CD14-positive monocyte (primary cell): ENCODE data around the gene NOX5. TPM values are rescaled to one million over a fixed set of nuclear protein-coding genes. Genes with fewer than 3 reads are reported as not detected.

Experiments used
- DNase-seq, 3 donors: peaks; one replicate each; pipeline ENCODE4 v3.0.0-alpha.2; 2011 to 2022
- H2AFZ ChIP-seq: 2 replicates; pipeline ENCODE4 v1.6.0; 2012; ENCODE audit warnings: mild to moderate bottlenecking, low read depth, low read length, inconsistent platforms; ENCODE audit not compliant: insufficient read depth, poor library complexity, severe bottlenecking
- H3K27ac ChIP-seq, 2 donors: 1 replicate in 1 of 2; 2 replicates in 1 of 2; pipeline ENCODE4 v1.5.1; 2012 to 2013; ENCODE audit warnings: low read length in 2 of 2, control low read depth in 1 of 2, inconsistent platforms in 1 of 2, low read depth in 1 of 2, mild to moderate bottlenecking in 1 of 2
- H3K27me3 ChIP-seq, 2 donors: one replicate each; pipeline versions ENCODE4 v1.6.0 to v1.6.1; 2011 to 2013; ENCODE audit warnings: low read length in 2 of 2; ENCODE audit not compliant: control insufficient read depth in 2 of 2, insufficient read depth in 2 of 2
- H3K36me3 ChIP-seq, 2 donors: replicated peaks in 1 of 2; 1 replicate in 1 of 2; 2 replicates in 1 of 2; pipeline versions ENCODE4 v1.5.1 to v1.6.1; 2012 to 2013; ENCODE audit warnings: low read length in 2 of 2, control low read depth in 1 of 2, inconsistent platforms in 1 of 2, mild to moderate bottlenecking in 1 of 2; ENCODE audit not compliant: insufficient read depth in 2 of 2, control insufficient read depth in 1 of 2
- H3K4me1 ChIP-seq, 2 donors: 1 replicate in 1 of 2; 2 replicates in 1 of 2; pipeline versions ENCODE4 v1.5.1 to v1.6.1; 2012 to 2013; ENCODE audit warnings: low read length in 2 of 2, control low read depth in 1 of 2, inconsistent platforms in 1 of 2, mild to moderate bottlenecking in 1 of 2, moderate library complexity in 1 of 2; ENCODE audit not compliant: insufficient read depth in 2 of 2, control insufficient read depth in 1 of 2
- H3K4me2 ChIP-seq: replicated peaks from 2 replicates; pipeline ENCODE3; 2012; ENCODE audit warnings: low read length, moderate library complexity, mild to moderate bottlenecking; ENCODE audit not compliant: poor library complexity, severe bottlenecking; ENCODE audit errors: extremely low read depth
- H3K4me3 ChIP-seq, 3 experiments: fragments of 200-600 bp in 1 of 3; sonication (generic) in 1 of 3; replicated peaks in 1 of 3; 1 replicate in 2 of 3; 2 replicates in 1 of 3; pipeline ENCODE4 v1.5.1; 2011 to 2013; ENCODE audit warnings: low read length in 3 of 3, mild to moderate bottlenecking in 3 of 3, control low read depth in 2 of 3, low read depth in 2 of 3, inconsistent platforms in 1 of 3, moderate library complexity in 1 of 3
- H3K79me2 ChIP-seq: 2 replicates; pipeline ENCODE4 v1.6.0; 2012; ENCODE audit warnings: mild to moderate bottlenecking, control low read depth, inconsistent platforms, low read length, moderate library complexity; ENCODE audit not compliant: insufficient read depth
- H3K9ac ChIP-seq: 2 replicates; pipeline ENCODE4 v1.6.0; 2017; ENCODE audit warnings: low read length, mild to moderate bottlenecking; ENCODE audit not compliant: insufficient read depth, poor library complexity, severe bottlenecking
- H3K9me3 ChIP-seq, 2 donors: replicated peaks in 1 of 2; 1 replicate in 1 of 2; 2 replicates in 1 of 2; pipeline versions ENCODE4 v1.5.1 to v1.6.1; 2012 to 2013; ENCODE audit warnings: low read length in 2 of 2, control low read depth in 1 of 2; ENCODE audit not compliant: control insufficient read depth in 1 of 2, insufficient read depth in 1 of 2
- H4K20me1 ChIP-seq: 2 replicates; pipeline ENCODE4 v1.6.0; 2012; ENCODE audit warnings: mild to moderate bottlenecking, low read length, control low read depth, moderate library complexity; ENCODE audit not compliant: insufficient read depth
- H3K27ac Mint-ChIP-seq, 7 donors: one replicate each; pipeline ENCODE4 v1.8.0; 2020; ENCODE audit warnings: mild to moderate bottlenecking in 7 of 7, mixed read lengths in 7 of 7, moderate library complexity in 6 of 7, inconsistent platforms in 2 of 7
- H3K27me3 Mint-ChIP-seq, 3 donors: one replicate each; pipeline ENCODE4 v1.8.0; 2021 to 2022; ENCODE audit warnings: low read depth in 3 of 3, mild to moderate bottlenecking in 3 of 3, mixed read lengths in 3 of 3, moderate library complexity in 3 of 3, inconsistent platforms in 1 of 3
- H3K36me3 Mint-ChIP-seq, 2 donors: one replicate each; pipeline ENCODE4 v1.8.0; 2020; ENCODE audit warnings: mixed read lengths in 2 of 2, inconsistent platforms in 1 of 2, mild to moderate bottlenecking in 1 of 2
- H3K4me1 Mint-ChIP-seq: one replicate; pipeline ENCODE4 v1.8.0; 2020; ENCODE audit warnings: mild to moderate bottlenecking, mixed read lengths
- H3K4me3 Mint-ChIP-seq, 2 donors: one replicate each; pipeline ENCODE4 v1.8.0; 2020; ENCODE audit warnings: mild to moderate bottlenecking in 2 of 2, mixed read lengths in 2 of 2, moderate library complexity in 1 of 2
- H3K9me3 Mint-ChIP-seq, 7 donors: one replicate each; pipeline ENCODE4 v1.8.0; 2020 to 2022; ENCODE audit warnings: mixed read lengths in 7 of 7, mild to moderate bottlenecking in 6 of 7, moderate library complexity in 6 of 7, inconsistent platforms in 2 of 7
- CTCF ChIP-seq: fragments of 200-600 bp; IDR thresholded peaks from one replicate; pipeline ENCODE4 v1.8.0; 2022; ENCODE audit warnings: antibody characterized with exemption, mild to moderate bottlenecking
- WGBS: methylation state at CpG from one replicate; pipeline ENCODE4 v1.1.5; 2013; ENCODE audit warnings: missing lambda C conversion rate; ENCODE audit not compliant: insufficient coverage; 5-methylcytosine and 5-hydroxymethylcytosine counted together
- intact Hi-C, 2 donors: fragments of 100-400 bp; cut with micrococcal nuclease; formaldehyde crosslinking; loops; one replicate each; pipeline versions ENCODE4 v1.15.0 to v1.15.1; 2023
- polyA plus RNA-seq, 3 donors: library from polyadenylated mRNA; depleted of rRNA in 1 of 3; unstranded in 2 of 3; stranded (reverse) in 1 of 3; fragments of 300-500 nt in 2 of 3; fragments of >200 nt in 1 of 3; fragmentation: Illumina TruSeq in 2 of 3; gene quantifications; 1 replicate in 2 of 3; 2 replicates in 1 of 3; pipeline ENCODE4 v1.2.3, GENCODE V29; 2012 to 2021

The NOX5 gene
- polyA plus RNA-seq, 3 donors: not detected

GRCh38 chr15:69071260-69071659, 56.8 kb downstream of the NOX5 start:
- Histone ChIP-seq H3K36me3 (no peaks in the 10 kb centered on the region), H3K4me3 (no peak overlapping the region), H3K27me3 (peaks cover 6 to 28% of the 10 kb centered on the region in 2 donors), H3K9ac (no peak overlapping the region), H3K4me2 (no peak overlapping the region), H3K4me1 (peaks cover 5 to 8% of the 10 kb centered on the region in 2 donors), H3K9me3 (peaks cover 0 to 3% of the 10 kb centered on the region in 2 donors), H3K27ac (no peak overlapping the region), H2AFZ (no peak overlapping the region), H3K79me2 (no peaks in the 10 kb centered on the region), H4K20me1 (no peaks in the 10 kb centered on the region)
- intact Hi-C loops: no loop called here
- Mint-ChIP-seq H3K27me3 (peaks cover 23 to 38% (median 35%) of the 10 kb centered on the region in 3 donors), H3K27ac (no peak overlapping the region), H3K9me3 (peaks cover 2 to 10% (median 7%) of the 10 kb centered on the region in 7 donors), H3K36me3 (no peaks in the 10 kb centered on the region), H3K4me3 (no peak overlapping the region), H3K4me1 (peaks cover 17% of the 10 kb centered on the region)
- WGBS: 94% methylated on average over 4 of the region's 5 CpGs
- no peak for DNase-seq
- no peak for TF ChIP-seq CTCF

- peaks cover 6 to 28% of the 10 kb centered on the region in 2 donors for H3K27me3 ChIP-seq
- H4K20me1 ChIP-seq: no peaks in the 10 kb centered on the region
- H3K9me3 Mint-ChIP-seq: peaks cover 2 to 15% (median 5%) of the 10 kb centered on the region in 7 donors
- peaks cover 17% of the 10 kb centered on the region for H3K4me1 Mint-ChIP-seq
- H3K27me3 Mint-ChIP-seq: peaks cover 23 to 38% (median 35%) of the 10 kb centered on the region in 3 donors
- no peaks in the 10 kb centered on the region for H3K79me2 ChIP-seq
- no peak overlapping the region for H3K4me3 ChIP-seq
- H3K27ac ChIP-seq: no peak overlapping the region
- no peak overlapping the region for H3K4me2 ChIP-seq
- DNase-seq: no peak
- no peak overlapping the region for H2AFZ ChIP-seq
- H3K36me3 ChIP-seq: no peaks in the 10 kb centered on the region
- no peak overlapping the region for H3K4me3 Mint-ChIP-seq
- H3K9ac ChIP-seq: no peak overlapping the region
- H3K36me3 Mint-ChIP-seq: no peaks in the 10 kb centered on the region
- peaks cover 0 to 3% of the 10 kb centered on the region in 2 donors for H3K9me3 ChIP-seq
- peaks cover 5 to 8% of the 10 kb centered on the region in 2 donors for H3K4me1 ChIP-seq
- intact Hi-C loops: no loop called here
- WGBS: 88% methylated on average over 1 of the region's 2 CpGs
- H3K27ac Mint-ChIP-seq: no peak overlapping the region
- TF ChIP-seq CTCF: no peak
These were observed 58.4 kb downstream of the NOX5 start for GRCh38 chr15:69072906-69073305.
